ENCODE results near the gene MERTK.

DNA sequence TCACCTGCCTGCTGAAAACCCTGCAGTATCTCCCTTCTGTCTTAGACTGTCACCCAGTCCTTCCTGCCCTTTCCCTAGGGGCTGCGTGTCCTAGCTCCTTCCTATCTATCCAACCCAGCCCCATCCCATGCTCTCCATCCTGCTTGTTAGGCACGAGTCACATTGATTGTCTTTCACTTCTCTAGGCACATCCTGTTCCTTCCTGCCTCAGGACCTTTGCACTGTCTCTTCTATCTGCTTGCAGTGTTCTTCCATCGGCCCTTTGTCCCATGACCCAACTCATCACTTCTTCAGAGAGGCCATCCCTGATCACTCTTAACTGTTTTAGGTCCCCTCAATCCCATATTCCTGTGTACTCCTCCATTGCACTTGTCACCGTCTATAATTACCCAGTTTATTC is 50.4 kb downstream of the MERTK start:
- TF ChIP-seq, protein P1, sequence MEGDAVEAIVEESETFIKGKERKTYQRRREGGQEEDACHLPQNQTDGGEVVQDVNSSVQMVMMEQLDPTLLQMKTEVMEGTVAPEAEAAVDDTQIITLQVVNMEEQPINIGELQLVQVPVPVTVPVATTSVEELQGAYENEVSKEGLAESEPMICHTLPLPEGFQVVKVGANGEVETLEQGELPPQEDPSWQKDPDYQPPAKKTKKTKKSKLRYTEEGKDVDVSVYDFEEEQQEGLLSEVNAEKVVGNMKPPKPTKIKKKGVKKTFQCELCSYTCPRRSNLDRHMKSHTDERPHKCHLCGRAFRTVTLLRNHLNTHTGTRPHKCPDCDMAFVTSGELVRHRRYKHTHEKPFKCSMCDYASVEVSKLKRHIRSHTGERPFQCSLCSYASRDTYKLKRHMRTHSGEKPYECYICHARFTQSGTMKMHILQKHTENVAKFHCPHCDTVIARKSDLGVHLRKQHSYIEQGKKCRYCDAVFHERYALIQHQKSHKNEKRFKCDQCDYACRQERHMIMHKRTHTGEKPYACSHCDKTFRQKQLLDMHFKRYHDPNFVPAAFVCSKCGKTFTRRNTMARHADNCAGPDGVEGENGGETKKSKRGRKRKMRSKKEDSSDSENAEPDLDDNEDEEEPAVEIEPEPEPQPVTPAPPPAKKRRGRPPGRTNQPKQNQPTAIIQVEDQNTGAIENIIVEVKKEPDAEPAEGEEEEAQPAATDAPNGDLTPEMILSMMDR (IDR thresholded peaks at IDR 0.05; ENCODE audit: low read length) = no peak
- no peak for TF ChIP-seq EZH2phosphoT487 (IDR thresholded peaks at IDR 0.05; ENCODE audit: low read length)

Data from MM.1S (cell line).